DND-41 (cell line): ENCODE results near the gene SLC44A1.

Source experiments
- ATAC-seq: fragments of 200-7000 bp; cut with Tn5 transposase; 3 replicates; pipeline ENCODE4 v1.9.1; 2021; ENCODE audit warnings: low read depth; ENCODE audit not compliant: insufficient read depth
- DNase-seq: peaks from one replicate; pipeline ENCODE4 v3.0.0-alpha.2; 2020
- H2AFZ ChIP-seq: 2 replicates; pipeline ENCODE4 v1.6.0; 2012; ENCODE audit warnings: low read depth, low read length
- H3K27ac ChIP-seq: 2 replicates; pipeline ENCODE4 v1.5.1; 2012; ENCODE audit warnings: low read length, inconsistent platforms
- H3K27me3 ChIP-seq: fragments of 200-600 bp; sonication (generic); 2 replicates; pipeline ENCODE4 v1.6.0; 2012; ENCODE audit warnings: low read length, mild to moderate bottlenecking, inconsistent platforms; ENCODE audit not compliant: insufficient read depth, poor library complexity
- H3K36me3 ChIP-seq: 2 replicates; pipeline ENCODE4 v1.5.1; 2012; ENCODE audit warnings: low read length, inconsistent platforms; ENCODE audit not compliant: insufficient read depth
- H3K4me1 ChIP-seq: 2 replicates; pipeline ENCODE4 v1.5.1; 2012; ENCODE audit warnings: mild to moderate bottlenecking, low read length; ENCODE audit not compliant: insufficient read depth
- H3K4me2 ChIP-seq: 2 replicates; pipeline ENCODE4 v1.6.0; 2012; ENCODE audit warnings: mild to moderate bottlenecking, moderate library complexity, low read length, inconsistent platforms; ENCODE audit not compliant: insufficient read depth
- H3K4me3 ChIP-seq, 2 experiments: fragments of 200-600 bp in 1 of 2; shearing (Covaris generic) in 1 of 2; 2 replicates each; pipeline ENCODE4 v1.5.1; 2012 to 2016; ENCODE audit warnings: inconsistent platforms in 2 of 2, low read length in 2 of 2, mild to moderate bottlenecking in 2 of 2, low read depth in 1 of 2, moderate library complexity in 1 of 2
- H3K79me2 ChIP-seq: 2 replicates; pipeline ENCODE4 v1.6.0; 2012; ENCODE audit warnings: low read length, inconsistent platforms; ENCODE audit not compliant: insufficient read depth
- H3K9ac ChIP-seq: 2 replicates; pipeline ENCODE4 v1.6.0; 2012; ENCODE audit warnings: low read depth, mild to moderate bottlenecking, inconsistent platforms, low read length, moderate library complexity
- H3K9me3 ChIP-seq: 2 replicates; pipeline ENCODE4 v1.5.1; 2012; ENCODE audit warnings: low read length, moderate library complexity, mild to moderate bottlenecking, inconsistent platforms; ENCODE audit not compliant: insufficient read depth, severe bottlenecking
- H4K20me1 ChIP-seq: 2 replicates; pipeline ENCODE4 v1.6.0; 2012; ENCODE audit warnings: low read length; ENCODE audit not compliant: insufficient read depth
- EZH2 ChIP-seq: IDR thresholded peaks from 3 replicates; pipeline ENCODE4 v1.6.1; 2012; ENCODE audit warnings: borderline replicate concordance, low read depth, mild to moderate bottlenecking, moderate library complexity, low read length, inconsistent platforms; ENCODE audit not compliant: severe bottlenecking
- TF ChIP-seq, protein P1 (sequence below): IDR thresholded peaks from 2 replicates; pipeline ENCODE4 v1.5.1; 2012; ENCODE audit warnings: borderline replicate concordance, low read length, moderate library complexity, mild to moderate bottlenecking; ENCODE audit not compliant: poor library complexity, severe bottlenecking; ENCODE audit errors: extremely low read depth

The SLC44A1 gene

DNA sequence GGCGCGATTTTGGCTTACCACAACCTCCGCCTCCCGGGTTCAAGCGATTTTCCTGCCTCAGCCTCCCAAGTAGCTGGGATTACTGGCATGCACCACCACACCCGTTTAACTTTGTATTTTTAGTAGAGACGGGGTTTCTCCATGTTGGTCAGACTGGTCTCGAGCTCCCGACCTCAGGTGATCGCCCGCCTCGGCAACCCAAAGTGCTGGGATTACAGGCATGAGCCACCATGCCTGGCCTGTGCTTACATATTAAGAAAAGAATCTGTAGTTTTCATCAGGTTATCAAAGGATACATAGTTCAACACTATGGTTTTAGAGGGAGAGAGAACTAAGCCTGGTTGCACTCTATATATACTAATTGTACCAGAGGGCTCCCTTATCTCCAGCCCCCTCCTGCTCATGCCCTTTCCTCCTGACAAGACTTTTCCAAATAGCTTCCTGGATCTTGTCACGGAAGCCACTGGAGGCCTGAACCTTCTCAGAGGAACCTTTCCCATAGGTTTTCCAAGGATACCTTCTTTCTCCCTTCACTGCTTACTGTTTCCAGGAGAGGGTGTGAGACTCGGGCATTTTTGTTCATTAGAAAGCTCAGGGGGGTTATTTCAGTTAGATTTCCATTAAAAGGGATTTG, 53.1 kb downstream of the SLC44A1 start:
- no peak overlapping the region for H2AFZ ChIP-seq
- H3K79me2 ChIP-seq, result peaks cover 5% of the 10 kb centered on the region; the same call in 1 of the 2 replicates
- TF ChIP-seq, protein P1, sequence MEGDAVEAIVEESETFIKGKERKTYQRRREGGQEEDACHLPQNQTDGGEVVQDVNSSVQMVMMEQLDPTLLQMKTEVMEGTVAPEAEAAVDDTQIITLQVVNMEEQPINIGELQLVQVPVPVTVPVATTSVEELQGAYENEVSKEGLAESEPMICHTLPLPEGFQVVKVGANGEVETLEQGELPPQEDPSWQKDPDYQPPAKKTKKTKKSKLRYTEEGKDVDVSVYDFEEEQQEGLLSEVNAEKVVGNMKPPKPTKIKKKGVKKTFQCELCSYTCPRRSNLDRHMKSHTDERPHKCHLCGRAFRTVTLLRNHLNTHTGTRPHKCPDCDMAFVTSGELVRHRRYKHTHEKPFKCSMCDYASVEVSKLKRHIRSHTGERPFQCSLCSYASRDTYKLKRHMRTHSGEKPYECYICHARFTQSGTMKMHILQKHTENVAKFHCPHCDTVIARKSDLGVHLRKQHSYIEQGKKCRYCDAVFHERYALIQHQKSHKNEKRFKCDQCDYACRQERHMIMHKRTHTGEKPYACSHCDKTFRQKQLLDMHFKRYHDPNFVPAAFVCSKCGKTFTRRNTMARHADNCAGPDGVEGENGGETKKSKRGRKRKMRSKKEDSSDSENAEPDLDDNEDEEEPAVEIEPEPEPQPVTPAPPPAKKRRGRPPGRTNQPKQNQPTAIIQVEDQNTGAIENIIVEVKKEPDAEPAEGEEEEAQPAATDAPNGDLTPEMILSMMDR, result no peak
- no peak for TF ChIP-seq EZH2
- H3K27me3 ChIP-seq, result no peaks in the 10 kb centered on the region
- no peak for ATAC-seq
- no peaks in the 10 kb centered on the region for H4K20me1 ChIP-seq
- no peak overlapping the region for H3K27ac ChIP-seq
- no peak overlapping the region for H3K4me2 ChIP-seq
- H3K4me1 ChIP-seq, result peaks cover 22% of the 10 kb centered on the region
- no peak overlapping the region for H3K4me3 ChIP-seq
- no peak overlapping the region for H3K9ac ChIP-seq
- no peaks in the 10 kb centered on the region for H3K36me3 ChIP-seq
- no peaks in the 10 kb centered on the region for H3K9me3 ChIP-seq
- DNase-seq, result no peak

DNA sequence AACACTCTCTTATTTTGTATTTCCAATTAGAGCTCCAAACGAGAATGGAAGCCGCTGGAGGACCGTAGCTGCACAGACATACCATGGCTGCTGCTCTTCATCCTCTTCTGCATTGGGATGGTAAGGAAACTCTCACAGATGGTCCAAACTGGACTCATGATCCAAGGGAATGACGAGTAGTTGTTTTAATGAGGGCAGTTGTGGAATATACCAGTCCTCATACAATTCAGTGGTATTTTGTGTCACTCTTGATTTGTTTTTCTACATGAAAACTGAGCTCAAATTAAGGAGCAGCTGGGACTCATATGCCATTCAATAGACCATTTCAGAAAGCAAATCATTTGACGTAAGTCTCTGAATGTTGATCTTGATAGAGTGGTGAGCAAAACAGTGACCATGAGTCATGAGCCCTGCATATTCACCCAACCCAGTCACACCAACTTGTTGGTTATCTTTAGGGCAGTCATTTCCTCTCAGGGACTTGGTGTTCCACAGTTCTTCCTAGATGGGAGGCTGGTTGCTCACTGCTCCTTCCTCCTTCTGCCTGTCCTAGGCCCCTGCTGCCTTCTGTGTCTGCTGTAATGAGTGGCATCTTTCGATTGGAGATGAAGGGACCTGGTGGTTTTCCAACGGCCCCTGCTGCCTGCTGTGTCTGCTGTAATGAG, 54.9 kb downstream of the SLC44A1 start:
- no peak for ATAC-seq
- no peak for DNase-seq
- Histone ChIP-seq H3K9ac (no peak overlapping the region), H3K4me2 (no peak overlapping the region), H2AFZ (no peak overlapping the region), H3K4me3 (no peak overlapping the region), H3K79me2 (peaks cover 2% of the 10 kb centered on the region; the same call in 1 of the 2 replicates), H4K20me1 (no peaks in the 10 kb centered on the region), H3K27ac (no peak overlapping the region), H3K36me3 (no peaks in the 10 kb centered on the region), H3K9me3 (no peaks in the 10 kb centered on the region), H3K4me1 (peaks cover 12% of the 10 kb centered on the region), H3K27me3 (no peaks in the 10 kb centered on the region)
- TF ChIP-seq EZH2, result no peak
- TF ChIP-seq, protein P1, result no peak

DNA sequence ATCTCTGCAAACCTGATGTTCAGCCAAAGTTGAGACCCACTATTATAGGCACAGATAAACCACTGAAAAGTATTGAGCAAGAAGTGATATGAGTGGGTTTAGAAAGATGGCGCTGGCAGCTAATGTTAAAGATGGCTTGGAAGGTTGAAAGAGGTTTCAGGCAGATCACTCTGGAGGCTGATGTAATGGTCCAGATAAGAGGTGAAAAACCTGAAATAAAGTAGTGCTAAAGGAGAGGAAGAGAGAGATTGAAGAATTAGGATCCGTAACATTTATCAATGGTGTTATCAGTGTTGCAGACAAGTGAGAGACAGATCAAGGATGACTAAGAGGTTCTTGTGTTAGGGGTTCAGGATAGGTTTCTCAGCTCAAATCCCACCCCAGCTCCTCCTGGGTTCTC, 58.3 kb downstream of the SLC44A1 start:
- Histone ChIP-seq H3K4me2 (no peak overlapping the region), H3K79me2 (no peaks in the 10 kb centered on the region), H2AFZ (no peak overlapping the region), H4K20me1 (no peaks in the 10 kb centered on the region), H3K9ac (no peak overlapping the region), H3K4me3 (no peak overlapping the region), H3K27me3 (no peaks in the 10 kb centered on the region), H3K27ac (no peak overlapping the region), H3K36me3 (no peaks in the 10 kb centered on the region), H3K4me1 (no peaks in the 10 kb centered on the region), H3K9me3 (no peaks in the 10 kb centered on the region)
- no peak for ATAC-seq
- no peak for DNase-seq
- TF ChIP-seq, protein P1, result no peak
- TF ChIP-seq EZH2, result no peak
